Ishikawa (cell line): ENCODE results near the gene TOMM70.

ENCODE experiments used
- CEBPB ChIP-seq: IDR thresholded peaks from 2 replicates; pipeline ENCODE4 v1.6.1; 2012
- CREB1 ChIP-seq: IDR thresholded peaks from 2 replicates; pipeline ENCODE4 v1.6.1; 2012; ENCODE audit warnings: low read depth
- EGR1 ChIP-seq: IDR thresholded peaks from 2 replicates; pipeline ENCODE4 v1.6.1; 2012
- EP300 ChIP-seq: IDR thresholded peaks from 2 replicates; pipeline ENCODE4 v1.6.1; 2012; ENCODE audit warnings: borderline replicate concordance
- FOXM1 ChIP-seq: IDR thresholded peaks from 2 replicates; pipeline ENCODE4 v1.6.1; 2012; ENCODE audit warnings: low read depth, borderline replicate concordance
- NFIC ChIP-seq: IDR thresholded peaks from 2 replicates; pipeline ENCODE4 v1.6.1; 2012
- RAD21 ChIP-seq: IDR thresholded peaks from 2 replicates; pipeline ENCODE4 v1.6.1; 2012; ENCODE audit warnings: low read depth
- REST ChIP-seq: IDR thresholded peaks from 2 replicates; pipeline ENCODE4 v1.6.1; 2012; ENCODE audit warnings: low read depth, mild to moderate bottlenecking
- TAF1 ChIP-seq: IDR thresholded peaks from 2 replicates; pipeline ENCODE4 v1.6.1; 2012; ENCODE audit warnings: low read depth, mild to moderate bottlenecking
- TCF12 ChIP-seq: IDR thresholded peaks from 2 replicates; pipeline ENCODE4 v1.6.1; 2012; ENCODE audit warnings: low read depth
- TEAD4 ChIP-seq: IDR thresholded peaks from 2 replicates; pipeline ENCODE4 v1.6.1; 2012
- YY1 ChIP-seq: IDR thresholded peaks from 2 replicates; pipeline ENCODE4 v1.6.1; 2012; ENCODE audit warnings: low read depth
- ZBTB7A ChIP-seq: IDR thresholded peaks from 2 replicates; pipeline ENCODE4 v1.6.1; 2012; ENCODE audit warnings: low read depth
- TF ChIP-seq, protein P1 (sequence below): IDR thresholded peaks from 2 replicates; pipeline ENCODE4 v1.6.1; 2012
- TF ChIP-seq, protein P2 (sequence below): IDR thresholded peaks from 2 replicates; pipeline ENCODE4 v1.6.1; 2012

Gene TOMM70

DNA sequence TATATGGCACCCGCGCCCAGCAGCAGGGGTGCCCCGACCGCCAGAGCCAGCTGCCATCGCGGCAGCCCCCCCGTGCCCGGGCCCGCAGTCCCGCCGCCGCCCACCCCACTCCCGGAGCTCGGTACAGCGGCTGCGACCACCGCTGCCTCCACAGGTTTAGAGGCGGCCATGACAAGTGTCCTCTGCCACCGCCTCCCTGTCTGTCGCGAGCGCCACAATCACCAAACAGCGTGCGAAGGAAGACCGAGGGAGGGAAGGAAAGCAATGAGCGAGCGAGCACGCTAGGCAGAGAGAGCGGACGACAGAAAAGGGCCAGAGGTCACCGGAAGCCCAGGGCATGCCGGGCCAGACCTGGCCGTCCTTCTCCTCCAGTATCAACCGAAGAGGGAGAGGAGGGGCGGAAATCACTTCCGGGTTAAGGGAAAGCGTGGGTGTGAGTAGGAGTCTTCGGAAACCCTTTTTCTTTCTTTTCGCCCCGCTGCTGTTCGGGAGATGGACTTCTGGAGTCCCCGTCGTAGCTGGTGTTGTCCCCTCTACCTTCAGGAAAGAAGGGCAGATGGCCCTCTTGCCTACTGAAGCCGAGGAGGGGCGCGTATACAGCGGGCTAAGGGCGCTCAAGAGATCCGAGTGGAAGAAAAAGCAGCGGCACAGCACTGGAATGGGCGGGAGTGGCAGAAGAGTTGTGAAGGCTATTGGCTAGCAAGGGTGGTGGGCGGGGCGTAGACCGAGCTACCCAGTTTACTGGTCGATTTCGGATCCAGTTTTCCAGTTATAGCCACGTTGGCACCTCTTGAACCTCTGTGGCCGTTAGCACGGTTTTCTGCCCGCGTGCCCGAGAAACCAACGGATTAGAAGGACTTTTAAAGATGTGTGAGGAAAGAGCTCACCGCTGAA lies at the start of gene TOMM70, which contains the start of gene LNP1:
Gene TOMM70 (minus strand): TSS at position 310 of the 894 bp plus-strand sequence. CDS start 140 bp downstream, at position 170.
Gene LNP1 (plus strand): TSS at position 760 of the 894 bp plus-strand sequence. CDS start 28,191 bp downstream, outside the sequence.
- TF ChIP-seq REST (no peak), TAF1 (peak; percentile 63; the same call in 1 of the 2 replicates), EGR1 (peak; percentile 100), FOXM1 (no peak), CEBPB (no peak), YY1 (no peak), ZBTB7A (no peak), CREB1 (no peak), NFIC (0 out of 2 replicates have a peak, but pooled peaks have one; percentile 22), TCF12 (peak; percentile 55), EP300 (0 out of 2 replicates have a peak, but pooled peaks have one; percentile 36), TEAD4 (no peak), RAD21 (no peak)
- TF ChIP-seq, protein P1, sequence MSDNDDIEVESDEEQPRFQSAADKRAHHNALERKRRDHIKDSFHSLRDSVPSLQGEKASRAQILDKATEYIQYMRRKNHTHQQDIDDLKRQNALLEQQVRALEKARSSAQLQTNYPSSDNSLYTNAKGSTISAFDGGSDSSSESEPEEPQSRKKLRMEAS, result peak; percentile 91
- TF ChIP-seq, protein P2, sequence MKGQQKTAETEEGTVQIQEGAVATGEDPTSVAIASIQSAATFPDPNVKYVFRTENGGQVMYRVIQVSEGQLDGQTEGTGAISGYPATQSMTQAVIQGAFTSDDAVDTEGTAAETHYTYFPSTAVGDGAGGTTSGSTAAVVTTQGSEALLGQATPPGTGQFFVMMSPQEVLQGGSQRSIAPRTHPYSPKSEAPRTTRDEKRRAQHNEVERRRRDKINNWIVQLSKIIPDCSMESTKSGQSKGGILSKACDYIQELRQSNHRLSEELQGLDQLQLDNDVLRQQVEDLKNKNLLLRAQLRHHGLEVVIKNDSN, result peak; percentile 15; the same call in 1 of the 2 replicates

- TF ChIP-seq REST, result no peak
- no peak for TF ChIP-seq TCF12
- TF ChIP-seq EGR1, result no peak
- no peak for TF ChIP-seq ZBTB7A
- no peak for TF ChIP-seq NFIC
- no peak for TF ChIP-seq TAF1
- TF ChIP-seq YY1, result no peak
- TF ChIP-seq, protein P1, result no peak
- TF ChIP-seq CREB1, result no peak
Measured at GRCh38 chr3:100449214-100449613, 48.3 kb upstream of the TOMM70 start.

DNA sequence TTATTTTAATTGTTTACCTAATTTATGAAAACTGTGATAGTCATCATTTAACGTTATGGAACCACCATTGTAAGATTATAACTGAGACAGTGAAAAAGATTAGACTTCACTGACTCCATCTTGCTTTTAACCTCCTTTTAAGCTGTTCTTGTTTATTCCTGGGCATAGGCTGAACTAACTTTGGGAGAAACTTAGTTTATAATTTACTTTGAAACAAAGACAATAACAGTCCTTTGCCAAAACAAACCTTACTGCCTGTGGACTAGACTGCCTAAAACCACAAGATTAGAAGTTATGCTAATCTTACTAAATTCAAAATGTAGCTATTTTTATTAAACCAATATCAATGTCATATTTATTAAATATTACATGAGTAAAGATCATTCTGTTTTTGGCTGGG lies 47.2 kb upstream of the TOMM70 start:
- TF ChIP-seq, protein P2, result no peak
- no peak for TF ChIP-seq TAF1
- TF ChIP-seq ZBTB7A, result no peak
- TF ChIP-seq FOXM1, result no peak
- TF ChIP-seq TCF12, result no peak
- no peak for TF ChIP-seq REST
- TF ChIP-seq NFIC, result no peak
- TF ChIP-seq, protein P1, result no peak
- TF ChIP-seq EGR1, result no peak
- no peak for TF ChIP-seq TEAD4
- no peak for TF ChIP-seq YY1
- no peak for TF ChIP-seq EP300
- TF ChIP-seq CREB1, result no peak
- no peak for TF ChIP-seq RAD21
- no peak for TF ChIP-seq CEBPB
